Anterior cingulate cortex (tissue), 58 donors: ENCODE measurements around the gene PPIL4.
"Not testable (repeated sequence)": the region's sequence is repeated elsewhere in the genome, so short reads cannot be mapped to it uniquely, and the experiment has no call there.

Experiments used
- DNase-seq, 58 donors: peaks; one replicate each; lab custom pipeline; 2025; lab: John Stamatoyannopoulos, UW

The PPIL4 gene

GRCh38 chr6:149463781-149464180, 82.1 kb downstream of the PPIL4 start:
- no peak for DNase-seq

DNA sequence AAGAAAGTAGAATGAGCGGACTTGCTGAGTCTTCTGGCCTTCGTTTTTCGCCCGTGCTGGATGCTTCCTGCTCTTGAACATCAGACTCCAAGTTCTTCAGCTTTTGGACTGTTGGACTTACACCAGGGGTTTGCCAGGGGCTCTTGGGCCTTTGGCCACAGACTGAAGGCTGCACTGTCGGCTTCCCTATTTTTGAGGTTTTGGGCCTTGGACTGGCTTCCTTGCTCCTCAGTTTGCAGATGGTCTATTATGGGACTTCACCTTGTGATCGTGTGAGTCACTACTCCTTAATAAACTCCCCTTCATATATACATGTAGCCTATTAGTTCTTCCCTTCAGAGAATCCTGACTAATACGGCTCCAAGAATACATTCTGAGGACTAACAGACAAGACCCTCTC, 83.1 kb downstream of the PPIL4 start:
- DNase-seq, result not testable (repeated sequence)

DNA sequence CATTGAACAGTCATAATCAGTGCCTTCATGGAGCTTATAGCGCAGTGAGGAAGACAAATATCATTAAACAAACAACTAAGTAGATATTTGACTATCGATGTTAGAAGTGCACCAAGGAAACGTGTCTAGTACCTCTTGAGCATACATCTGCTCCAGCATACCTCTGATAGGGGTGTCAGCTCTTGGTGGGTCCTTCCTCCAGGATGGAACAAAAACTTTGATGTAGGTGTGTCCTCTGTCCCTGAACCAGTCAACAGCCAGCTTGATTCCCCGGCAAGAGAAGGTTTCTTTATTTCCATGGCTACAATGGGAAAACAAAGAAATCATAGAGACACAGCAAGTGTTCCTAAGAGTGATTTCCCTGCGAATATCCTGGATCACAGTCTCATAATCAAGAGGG, 84.2 kb downstream of the PPIL4 start:
- DNase-seq, result no peak

GRCh38 chr6:149460249-149460648, 85.6 kb downstream of the PPIL4 start:
- DNase-seq, result not testable (repeated sequence)

DNA sequence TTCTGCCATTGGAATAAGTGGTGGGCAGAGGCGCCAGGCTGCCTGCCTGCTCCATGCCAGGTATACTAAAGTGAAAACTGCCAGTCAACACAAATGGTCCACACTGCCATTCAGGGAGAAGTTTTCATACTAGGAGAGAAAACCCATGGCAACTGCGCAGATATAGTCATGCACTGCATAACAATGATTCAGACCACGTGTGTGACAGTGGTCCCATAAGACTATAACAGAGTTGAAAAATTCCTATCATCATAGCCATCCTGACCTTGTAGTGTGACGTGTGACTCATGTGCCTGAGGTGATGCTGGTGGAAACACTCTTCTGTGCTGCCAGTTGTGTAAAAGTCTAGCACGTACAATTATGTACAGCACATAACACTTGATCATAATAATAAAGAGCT, 86.1 kb downstream of the PPIL4 start:
- DNase-seq, result no peak

GRCh38 chr6:149458806-149459205, 87.0 kb downstream of the PPIL4 start:
- DNase-seq, result no peak

DNA sequence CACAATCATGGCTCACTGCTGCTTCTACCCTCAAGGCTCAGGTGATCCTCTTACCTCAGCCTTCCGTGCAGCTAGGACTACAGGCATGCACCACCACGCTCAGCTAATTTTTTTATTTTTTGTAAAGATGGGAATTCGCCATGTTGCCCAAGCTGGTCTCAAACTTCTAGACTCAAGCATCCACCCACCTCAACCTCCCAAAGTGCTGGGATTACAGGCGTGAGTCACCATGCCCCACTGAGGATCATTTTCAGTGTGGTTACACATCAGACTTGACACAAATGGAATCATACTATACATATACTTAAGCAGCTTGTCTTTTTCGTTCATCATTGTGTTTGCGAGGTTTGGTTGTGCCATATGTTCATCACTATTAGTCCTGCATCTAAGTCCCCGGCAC, 87.6 kb downstream of the PPIL4 start:
- no peak for DNase-seq

- no peak for DNase-seq
Measured at GRCh38 chr6:149457316-149457884, 88.4 kb downstream of the PPIL4 start.

- no peak for DNase-seq
Measured at GRCh38 chr6:149456311-149457021, 89.4 kb downstream of the PPIL4 start.

DNA sequence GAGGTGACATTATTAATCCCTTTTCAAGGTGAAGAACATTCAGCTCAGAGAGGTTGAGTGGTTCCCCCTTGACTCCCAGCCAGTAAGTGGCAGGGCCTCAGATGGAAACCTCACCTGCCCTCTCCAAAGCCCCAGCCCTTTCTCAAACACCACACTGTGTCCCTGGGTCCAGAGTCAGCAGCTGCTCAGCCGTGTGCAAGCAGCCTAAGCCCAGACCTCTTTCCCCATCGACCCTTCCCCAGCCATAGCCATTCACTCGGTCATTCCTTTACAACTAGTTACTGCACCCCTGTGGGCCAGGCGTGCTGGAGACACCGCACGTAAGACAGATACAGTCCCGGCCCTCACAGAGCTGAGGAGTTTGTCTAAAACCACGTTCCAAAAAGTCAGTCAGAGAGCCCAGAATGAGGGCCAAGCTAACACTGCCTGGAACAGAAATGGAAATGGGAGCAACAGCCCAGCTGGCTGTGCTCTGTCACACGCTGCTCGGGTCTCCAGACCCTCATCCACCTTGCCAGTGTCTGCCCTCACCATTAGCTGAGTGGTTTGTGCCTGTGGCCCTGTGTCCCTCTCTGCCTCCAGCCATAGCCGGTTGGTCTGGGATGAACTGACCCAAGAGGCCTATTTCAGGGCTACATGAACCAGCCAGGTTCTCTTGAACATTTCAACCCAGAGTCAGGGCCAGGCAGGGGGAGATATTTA, 90.7 kb downstream of the PPIL4 start:
- DNase-seq, result no peak
